Glutamatergic neuron (in vitro differentiated cells): ENCODE measurements around the gene SCAANT1. TPM values are rescaled to one million over a fixed set of nuclear protein-coding genes. Genes with fewer than 3 reads are reported as not detected.

ENCODE experiments used
- DNase-seq: peaks from one replicate; pipeline ENCODE4 v3.0.0; 2022
- H3K27ac Mint-ChIP-seq: one replicate; pipeline ENCODE4 v1.8.0; 2020; ENCODE audit warnings: mild to moderate bottlenecking, mixed read lengths, inconsistent platforms; ENCODE audit not compliant: unreplicated experiment
- H3K27me3 Mint-ChIP-seq: one replicate; pipeline ENCODE4 v1.8.0; 2020; ENCODE audit warnings: mild to moderate bottlenecking, moderate library complexity, mixed read lengths, inconsistent platforms; ENCODE audit not compliant: unreplicated experiment
- H3K36me3 Mint-ChIP-seq: one replicate; pipeline ENCODE4 v1.8.0; 2020; ENCODE audit warnings: mild to moderate bottlenecking, mixed read lengths, inconsistent platforms; ENCODE audit not compliant: unreplicated experiment
- H3K4me1 Mint-ChIP-seq: one replicate; pipeline ENCODE4 v1.8.0; 2020; ENCODE audit warnings: mild to moderate bottlenecking, low read depth, mixed read lengths, inconsistent platforms; ENCODE audit not compliant: unreplicated experiment
- H3K4me3 Mint-ChIP-seq: one replicate; pipeline ENCODE4 v1.8.0; 2020; ENCODE audit warnings: mild to moderate bottlenecking, mixed read lengths, inconsistent platforms; ENCODE audit not compliant: unreplicated experiment
- H3K9me3 Mint-ChIP-seq: one replicate; pipeline ENCODE4 v1.8.0; 2020; ENCODE audit warnings: mild to moderate bottlenecking, moderate library complexity, mixed read lengths, inconsistent platforms; ENCODE audit not compliant: unreplicated experiment
- CTCF ChIP-seq: fragments of 200-600 bp; sonication (generic); IDR thresholded peaks from one replicate; pipeline ENCODE4 v1.5.0; 2021; ENCODE audit not compliant: partially characterized antibody, unreplicated experiment
- total RNA-seq: library from RNA; stranded (reverse); fragmentation: NEBNext Ultra II Directional; extraction: Animal tissue kit (Norgen Biotek cat#: 25700); gene quantifications from one replicate; pipeline ENCODE4 v1.2.1, GENCODE V29; 2021; ENCODE audit not compliant: unreplicated experiment

Gene SCAANT1
- total RNA-seq, 1 donor from 2014 or later, result not detected

- Mint-ChIP-seq H3K36me3 (no peaks in the 10 kb centered on the region), H3K4me3 (no peak overlapping the region), H3K27me3 (peaks cover 6% of the 10 kb centered on the region), H3K9me3 (peaks cover 3% of the 10 kb centered on the region), H3K4me1 (no peaks in the 10 kb centered on the region), H3K27ac (no peak overlapping the region)
- TF ChIP-seq CTCF, result no peak
- no peak for DNase-seq
Observed at GRCh38 chr3:63943678-63944077, 31.5 kb upstream of the SCAANT1 start.

GRCh38 chr3:63942528-63942927, 30.3 kb upstream of the SCAANT1 start:
- TF ChIP-seq CTCF, result no peak
- H3K36me3 Mint-ChIP-seq, result no peaks in the 10 kb centered on the region
- H3K27me3 Mint-ChIP-seq, result peaks cover 3% of the 10 kb centered on the region
- H3K27ac Mint-ChIP-seq, result no peak overlapping the region
- DNase-seq, result no peak
- H3K4me3 Mint-ChIP-seq, result no peak overlapping the region
- H3K4me1 Mint-ChIP-seq, result peaks cover 3% of the 10 kb centered on the region
- H3K9me3 Mint-ChIP-seq, result peaks cover 1% of the 10 kb centered on the region

- Mint-ChIP-seq H3K36me3 (no peaks in the 10 kb centered on the region), H3K27ac (no peak overlapping the region), H3K4me1 (peaks cover 9% of the 10 kb centered on the region), H3K4me3 (no peak overlapping the region), H3K27me3 (peaks cover 2% of the 10 kb centered on the region), H3K9me3 (no peaks in the 10 kb centered on the region)
- TF ChIP-seq CTCF, result no peak
- DNase-seq, result no peak
Observed at GRCh38 chr3:63940389-63940757, 28.2 kb upstream of the SCAANT1 start.

GRCh38 chr3:63937661-63938651, 25.8 kb upstream of the SCAANT1 start:
- no peak overlapping the region for H3K4me3 Mint-ChIP-seq
- H3K4me1 Mint-ChIP-seq, result peaks cover 9% of the 10 kb centered on the region
- H3K27ac Mint-ChIP-seq, result peak overlapping the region; percentile 24

More at GRCh38 chr3:63937661-63938651, 25.8 kb upstream of the SCAANT1 start:
- H3K27me3 Mint-ChIP-seq, result peaks cover 2% of the 10 kb centered on the region
- no peak for TF ChIP-seq CTCF
- no peaks in the 10 kb centered on the region for H3K36me3 Mint-ChIP-seq
- no peak for DNase-seq
- H3K9me3 Mint-ChIP-seq, result no peaks in the 10 kb centered on the region
